WTC11 (cell line): ENCODE results near the gene SPNS2.

Experiments used
- CTCF ChIP-seq: fragments of 200-600 bp; IDR thresholded peaks from 2 replicates; pipeline ENCODE4 v1.8.0; 2022; ENCODE audit warnings: antibody characterized with exemption
- NFYB ChIP-seq: sonication (generic); formaldehyde crosslinking; conservative IDR thresholded peaks from 2 replicates; pipeline ENCODE4 v1.8.0; 2022; ENCODE audit warnings: low read depth, missing genetic modification reagents
- NR1H2 ChIP-seq: sonication (generic); formaldehyde crosslinking; IDR thresholded peaks from 2 replicates; pipeline ENCODE4 v1.9.0; 2021; ENCODE audit warnings: mild to moderate bottlenecking, moderate library complexity, missing genetic modification reagents
- TCF7 ChIP-seq: sonication (generic); formaldehyde crosslinking; IDR thresholded peaks from 2 replicates; pipeline ENCODE4 v1.8.0; 2022; ENCODE audit warnings: mild to moderate bottlenecking, low read depth, missing genetic modification reagents, moderate library complexity
- USF1 ChIP-seq: sonication (generic); formaldehyde crosslinking; IDR thresholded peaks from 2 replicates; pipeline ENCODE4 v1.8.0; 2022; ENCODE audit warnings: mild to moderate bottlenecking, missing genetic modification reagents
- ZNF232 ChIP-seq: sonication (generic); formaldehyde crosslinking; IDR thresholded peaks from 2 replicates; pipeline ENCODE4 v1.8.0; 2022; ENCODE audit warnings: mild to moderate bottlenecking, missing genetic modification reagents

- TF ChIP-seq CTCF (no peak), NR1H2 (CRISPR knock-in tag) (no peak), ZNF232 (CRISPR knock-in tag) (no peak), NFYB (CRISPR knock-in tag) (no peak), TCF7 (CRISPR knock-in tag) (no peak), USF1 (CRISPR knock-in tag) (no peak)
Observed at GRCh38 chr17:4536742-4537411, 38.2 kb downstream of the SPNS2 start.
